GM19023 (cell line): Measurements from ENCODE around the gene MYO7A.

Experiments used
- ATAC-seq: cut with Tn5 transposase; IDR thresholded peaks from one replicate; pipeline ENCODE4 v1.9.1; 2021; ENCODE audit warnings: mild to moderate bottlenecking, moderate library complexity; ENCODE audit not compliant: unreplicated experiment

The MYO7A gene

GRCh38 chr11:77110836-77111235, 17.2 kb upstream of the MYO7A start:
- no peak for ATAC-seq

DNA sequence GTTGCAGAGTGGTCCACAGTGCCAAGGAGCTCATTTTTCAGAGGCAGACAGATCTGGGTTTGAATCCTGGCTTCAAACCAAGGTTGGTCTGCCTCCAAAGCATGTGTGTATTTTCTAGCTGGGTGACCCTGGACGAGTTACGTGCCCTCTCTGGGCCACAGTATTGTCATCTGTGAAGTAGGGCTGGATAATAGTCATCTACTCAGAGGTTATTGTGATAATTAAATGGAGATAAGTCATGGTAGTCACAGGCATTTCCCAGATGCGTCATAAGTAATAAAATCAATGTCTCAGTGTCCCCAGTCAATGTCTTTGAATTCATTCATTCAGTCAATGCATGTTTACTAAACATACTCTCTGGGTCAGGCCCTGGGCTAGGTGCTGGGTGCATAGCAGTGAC, 16.8 kb upstream of the MYO7A start:
- ATAC-seq: no peak

DNA sequence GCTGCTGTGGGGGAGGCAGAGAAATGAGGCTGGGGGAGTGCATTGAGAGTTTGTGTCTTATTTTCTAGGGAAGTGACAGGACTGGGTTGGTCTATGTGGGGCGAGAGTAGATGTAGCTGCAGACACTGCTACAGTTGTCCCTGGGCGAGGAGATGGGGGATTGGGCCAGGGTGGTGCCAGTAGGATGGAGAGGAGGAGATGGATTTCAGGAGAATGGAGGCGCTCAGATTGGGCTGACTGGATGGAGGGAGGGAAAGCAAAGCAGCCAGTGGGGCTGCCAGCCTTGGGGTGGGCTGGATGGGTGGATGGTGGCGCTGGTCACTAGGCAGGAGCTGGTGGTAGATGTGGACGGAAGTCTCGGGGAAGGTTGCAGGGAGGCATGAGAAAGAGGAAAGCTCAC, 16.1 kb upstream of the MYO7A start:
- no peak for ATAC-seq

- ATAC-seq: no peak
Measured at GRCh38 chr11:77112641-77113381, 15.2 kb upstream of the MYO7A start.

DNA sequence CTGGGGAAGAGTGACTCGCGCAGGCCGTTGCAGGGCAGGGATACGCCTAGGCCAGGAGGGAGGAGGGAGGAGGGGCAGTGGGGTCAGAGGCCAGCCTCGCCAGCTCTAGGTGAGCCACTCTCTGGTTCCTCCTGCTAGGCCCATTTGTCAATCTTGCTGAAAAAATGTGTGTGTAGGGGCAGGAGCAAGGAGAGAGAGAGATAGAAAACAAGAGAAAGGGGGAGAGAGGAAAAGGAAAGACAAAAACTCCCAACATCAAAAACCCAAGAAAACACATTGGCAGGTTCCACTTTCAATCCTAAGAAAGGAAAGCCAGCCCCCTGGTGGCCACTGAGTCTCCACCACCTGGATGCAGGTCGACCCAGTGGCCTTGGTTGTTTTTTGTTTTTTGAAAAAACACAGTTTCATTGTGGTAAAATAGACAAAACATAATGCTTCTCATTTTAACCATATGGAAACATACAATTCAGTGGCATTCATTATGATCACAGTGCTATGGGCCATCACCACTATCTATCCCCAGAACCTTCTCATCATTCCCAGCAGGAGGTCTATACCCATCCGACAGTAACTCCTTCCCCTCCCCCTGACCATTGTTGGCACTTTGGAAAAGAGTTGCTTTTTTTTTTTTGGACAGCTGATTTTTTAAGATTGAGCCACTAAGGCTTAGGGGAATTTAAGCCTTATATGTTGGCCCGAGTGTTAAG, 14.5 kb upstream of the MYO7A start:
- no peak for ATAC-seq

GRCh38 chr11:77114089-77114463, 14.0 kb upstream of the MYO7A start:
- no peak for ATAC-seq

GRCh38 chr11:77115181-77115611, 12.8 kb upstream of the MYO7A start:
- ATAC-seq: no peak

DNA sequence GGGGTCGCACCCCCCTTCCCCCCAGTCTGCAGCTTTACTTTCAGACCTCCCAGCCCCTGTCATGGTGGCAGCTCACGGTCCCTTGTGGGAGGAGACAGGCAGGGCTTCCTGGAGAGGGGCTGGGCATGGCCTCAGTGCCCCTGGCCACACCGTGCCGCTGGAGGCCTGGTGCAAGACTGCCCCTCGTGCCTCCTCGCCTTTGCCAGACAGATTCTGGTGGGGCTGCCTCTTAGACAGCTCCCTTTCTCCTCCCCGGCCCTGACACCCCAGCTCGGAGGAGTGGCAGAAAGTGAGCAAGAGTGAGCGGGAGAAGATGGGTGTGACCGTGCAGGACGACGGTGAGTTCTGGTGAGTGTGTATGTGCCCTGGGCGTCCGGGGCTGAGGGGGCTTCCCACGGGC, 12.1 kb upstream of the MYO7A start:
- no peak for ATAC-seq

DNA sequence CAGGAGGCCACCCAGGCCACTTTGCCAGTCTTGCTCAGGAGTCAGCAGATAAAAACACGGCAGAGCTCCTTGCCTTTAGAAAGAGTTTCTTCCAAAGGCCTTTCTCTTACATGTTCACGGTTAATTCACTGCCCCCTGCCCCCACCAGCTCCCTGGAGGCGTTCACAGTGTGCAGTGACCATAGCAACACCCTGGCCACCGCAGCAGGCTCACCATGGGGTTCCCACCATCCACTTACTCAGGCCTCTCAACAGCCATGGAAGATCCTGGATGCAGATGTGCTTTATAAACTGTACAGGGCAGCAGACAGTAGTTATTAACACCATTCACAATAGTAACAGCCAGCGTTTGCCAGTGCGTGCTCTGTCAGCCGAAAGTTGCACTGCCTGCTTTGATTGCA, 10.6 kb upstream of the MYO7A start:
- ATAC-seq: no peak

DNA sequence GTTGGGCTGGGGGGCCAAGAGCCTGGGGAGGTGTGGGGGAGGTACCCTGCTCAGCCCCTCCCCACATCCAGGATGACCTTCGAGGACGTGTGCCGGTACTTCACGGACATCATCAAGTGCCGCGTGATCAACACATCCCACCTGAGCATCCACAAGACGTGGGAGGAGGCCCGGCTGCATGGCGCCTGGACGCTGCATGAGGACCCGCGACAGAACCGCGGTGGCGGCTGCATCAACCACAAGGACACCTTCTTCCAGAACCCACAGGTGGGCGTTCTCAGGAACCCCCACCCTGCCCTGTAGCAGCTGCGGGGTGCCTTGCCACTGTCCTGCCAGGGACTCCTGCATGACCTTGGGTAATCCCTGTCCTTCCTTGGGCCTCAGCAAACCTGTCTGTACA, 10.0 kb upstream of the MYO7A start:
- ATAC-seq: no peak

DNA sequence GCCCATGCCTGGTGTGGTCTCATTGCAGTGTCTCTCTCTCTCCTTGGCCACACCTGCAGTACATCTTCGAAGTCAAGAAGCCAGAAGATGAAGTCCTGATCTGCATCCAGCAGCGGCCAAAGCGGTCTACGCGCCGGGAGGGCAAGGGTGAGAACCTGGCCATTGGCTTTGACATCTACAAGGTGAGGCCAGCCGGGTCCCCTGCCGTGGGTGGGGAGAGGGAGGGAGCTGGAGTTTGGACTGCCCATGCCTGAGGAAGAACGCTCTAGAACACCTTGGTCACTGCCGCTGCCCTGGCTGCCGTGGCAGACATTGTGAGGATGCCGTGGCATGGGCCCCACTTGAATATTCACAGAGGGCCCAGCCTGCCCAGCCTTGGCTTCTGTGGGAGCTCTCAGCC, 9.1 kb upstream of the MYO7A start:
- ATAC-seq: no peak

DNA sequence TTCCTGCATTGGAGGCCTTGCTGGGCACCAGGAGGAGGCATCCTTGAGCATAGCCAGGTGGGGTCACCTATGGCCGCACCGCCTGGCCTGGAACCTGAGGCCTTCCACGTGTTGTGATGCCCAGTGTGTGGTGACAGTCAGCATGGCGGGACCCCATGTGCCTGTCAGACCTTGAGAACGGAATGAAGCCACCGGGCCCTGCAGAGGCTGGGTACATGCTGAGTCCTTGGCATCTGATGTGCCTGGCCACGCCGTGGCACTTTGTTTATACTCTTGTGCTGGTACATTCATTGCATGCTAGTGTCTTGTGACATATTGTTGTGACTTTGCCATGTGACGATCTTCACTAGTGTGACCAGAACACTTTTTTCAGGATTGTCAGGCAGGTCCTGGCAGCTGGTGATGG, 8.5 kb upstream of the MYO7A start:
- ATAC-seq: no peak

DNA sequence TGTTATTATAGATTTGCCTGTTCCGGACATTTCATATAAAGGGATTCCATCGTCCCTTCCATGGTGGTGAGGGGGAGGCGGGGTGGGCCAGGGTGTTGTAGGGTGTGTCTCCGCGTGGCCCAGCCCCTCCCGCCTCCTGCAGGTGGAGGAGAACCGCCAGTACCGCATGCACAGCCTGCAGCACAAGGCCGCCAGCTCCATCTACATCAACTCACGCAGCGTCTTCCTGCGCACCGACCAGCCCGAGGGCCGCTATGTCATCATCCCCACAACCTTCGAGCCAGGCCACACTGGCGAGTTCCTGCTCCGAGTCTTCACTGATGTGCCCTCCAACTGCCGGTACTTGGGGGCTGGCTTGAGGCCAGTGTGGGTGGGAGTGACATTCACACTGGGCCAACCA, 7.5 kb upstream of the MYO7A start:
- no peak for ATAC-seq

GRCh38 chr11:77121096-77121640, 6.9 kb upstream of the MYO7A start:
- no peak for ATAC-seq

GRCh38 chr11:77121876-77122575, 6.0 kb upstream of the MYO7A start:
- no peak for ATAC-seq

- ATAC-seq: no peak
Measured at GRCh38 chr11:77122576-77123212, 5.4 kb upstream of the MYO7A start.

DNA sequence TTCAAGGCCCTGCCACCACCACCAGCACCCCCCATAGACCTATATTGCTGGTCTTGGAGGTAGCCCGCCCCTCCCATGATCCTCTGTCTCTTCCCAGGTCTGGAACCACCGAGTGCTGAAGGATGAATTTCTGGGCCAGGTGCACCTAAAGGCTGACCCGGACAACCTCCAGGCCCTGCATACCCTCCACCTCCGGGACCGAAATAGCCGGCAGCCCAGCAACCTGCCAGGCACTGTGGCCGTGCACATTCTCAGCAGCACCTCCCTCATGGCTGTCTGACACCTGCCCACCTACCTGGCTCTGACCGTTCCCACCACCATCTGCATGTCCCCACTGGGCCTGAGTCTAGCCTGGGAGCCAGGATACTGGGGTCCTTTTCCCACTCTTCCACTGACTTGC, 4.5 kb upstream of the MYO7A start:
- ATAC-seq: no peak

- ATAC-seq: no peak
Measured at GRCh38 chr11:77124041-77124440, 4.0 kb upstream of the MYO7A start.

DNA sequence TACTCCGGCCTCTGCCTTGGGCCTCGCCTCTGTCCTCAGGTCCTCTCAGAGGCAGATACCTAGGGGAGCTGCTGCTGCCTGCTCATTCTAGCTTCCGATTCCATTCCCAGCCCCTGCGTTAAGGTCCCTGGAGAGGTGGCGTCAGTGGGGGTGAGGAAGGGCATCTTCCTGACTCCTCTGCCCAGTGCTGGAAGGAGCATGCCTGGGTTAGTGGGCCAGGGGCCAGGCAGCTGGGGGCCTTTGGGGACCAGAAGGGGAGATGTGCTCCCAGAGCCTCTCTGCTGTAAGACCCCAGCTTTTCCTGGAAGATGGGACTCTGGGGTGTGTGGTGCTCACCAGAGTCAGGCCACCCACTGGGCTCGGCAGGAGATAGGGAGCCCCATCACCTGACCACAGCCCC, 3.6 kb upstream of the MYO7A start:
- no peak for ATAC-seq

GRCh38 chr11:77125191-77125590, 2.9 kb upstream of the MYO7A start:
- no peak for ATAC-seq

DNA sequence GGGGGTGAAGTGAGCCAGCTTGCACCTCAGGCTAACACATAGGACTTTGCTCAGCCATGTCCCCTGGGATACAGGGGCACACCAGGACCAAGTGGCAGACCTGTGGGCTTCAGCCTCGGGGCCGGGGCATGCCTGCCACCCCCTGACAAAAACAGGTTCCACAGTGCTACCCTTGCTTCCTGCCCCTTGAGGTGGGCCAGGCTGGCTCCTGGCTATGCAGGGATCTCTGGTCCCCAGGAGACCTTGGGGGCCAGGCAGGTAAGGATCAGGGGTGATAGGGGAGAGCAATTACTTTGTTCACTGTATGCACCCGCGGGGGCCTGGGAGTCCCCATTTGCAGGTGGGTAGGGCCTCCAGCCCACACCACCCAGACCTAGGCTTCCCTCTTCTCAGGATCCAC, 2.4 kb upstream of the MYO7A start:
- ATAC-seq: no peak
